Measurements from ENCODE around the gene SLC17A8.

- TF ChIP-seq CTCF (IDR thresholded peaks at IDR 0.05) (no peak), EP300 (IDR thresholded peaks at IDR 0.05) (no peak)
Observed at GRCh38 chr12:100311317-100311716, 45.6 kb upstream of the SLC17A8 start.

Measured in ovary (tissue), 3 donors.